ENCODE data around the gene CEBPE.

Gene CEBPE

DNA sequence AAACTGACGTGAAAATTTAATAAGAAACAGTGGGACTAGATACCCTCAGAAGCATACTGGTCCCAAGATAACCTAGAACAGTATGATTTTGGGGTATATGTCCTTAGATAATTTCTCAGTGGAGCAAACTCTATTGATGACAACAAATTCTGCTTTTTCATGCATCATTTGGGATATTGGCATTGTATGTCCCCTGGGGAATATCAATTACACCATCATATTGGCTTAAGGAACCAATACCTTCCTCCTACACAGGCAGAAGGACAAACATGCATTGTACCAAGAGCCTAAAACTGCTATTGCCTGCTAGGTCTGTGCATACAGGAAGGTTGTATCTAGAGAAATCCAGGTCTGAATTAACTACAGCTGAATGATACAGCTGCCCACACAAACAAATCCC is 44.1 kb downstream of the CEBPE start:
- DNase-seq: no peak

GRCh38 chr14:23071921-23072539 is 47.0 kb downstream of the CEBPE start:
- no peak for DNase-seq

- DNase-seq: peak; percentile 94
Observed at GRCh38 chr14:23071244-23071920, 47.7 kb downstream of the CEBPE start.

- DNase-seq: no peak
Observed at GRCh38 chr14:23070262-23071129, 48.6 kb downstream of the CEBPE start.

- no peak for DNase-seq
Observed at GRCh38 chr14:23069413-23069806, 49.6 kb downstream of the CEBPE start.

- DNase-seq: peak; percentile 90
Observed at GRCh38 chr14:23068789-23069412, 50.2 kb downstream of the CEBPE start.

- DNase-seq: no peak
Observed at GRCh38 chr14:23067847-23068788, 50.9 kb downstream of the CEBPE start.

Measured in fibroblast of skin of back (primary cell).